NT2/D1 (cell line): ENCODE measurements around the gene SRGAP3.

ENCODE experiments used
- SUZ12 ChIP-seq: IDR thresholded peaks from 2 replicates; pipeline ENCODE4 v1.6.1; 2011; ENCODE audit not compliant: insufficient read length, insufficient read depth; ENCODE audit errors: extremely low read depth
- YY1 ChIP-seq: IDR thresholded peaks from 2 replicates; pipeline ENCODE4 v1.6.1; 2011; ENCODE audit not compliant: insufficient read length, insufficient read depth
- ZNF274 ChIP-seq: IDR thresholded peaks from 2 replicates; pipeline ENCODE4 v1.6.1; 2011; ENCODE audit warnings: mild to moderate bottlenecking, low read depth, low read length

DNA sequence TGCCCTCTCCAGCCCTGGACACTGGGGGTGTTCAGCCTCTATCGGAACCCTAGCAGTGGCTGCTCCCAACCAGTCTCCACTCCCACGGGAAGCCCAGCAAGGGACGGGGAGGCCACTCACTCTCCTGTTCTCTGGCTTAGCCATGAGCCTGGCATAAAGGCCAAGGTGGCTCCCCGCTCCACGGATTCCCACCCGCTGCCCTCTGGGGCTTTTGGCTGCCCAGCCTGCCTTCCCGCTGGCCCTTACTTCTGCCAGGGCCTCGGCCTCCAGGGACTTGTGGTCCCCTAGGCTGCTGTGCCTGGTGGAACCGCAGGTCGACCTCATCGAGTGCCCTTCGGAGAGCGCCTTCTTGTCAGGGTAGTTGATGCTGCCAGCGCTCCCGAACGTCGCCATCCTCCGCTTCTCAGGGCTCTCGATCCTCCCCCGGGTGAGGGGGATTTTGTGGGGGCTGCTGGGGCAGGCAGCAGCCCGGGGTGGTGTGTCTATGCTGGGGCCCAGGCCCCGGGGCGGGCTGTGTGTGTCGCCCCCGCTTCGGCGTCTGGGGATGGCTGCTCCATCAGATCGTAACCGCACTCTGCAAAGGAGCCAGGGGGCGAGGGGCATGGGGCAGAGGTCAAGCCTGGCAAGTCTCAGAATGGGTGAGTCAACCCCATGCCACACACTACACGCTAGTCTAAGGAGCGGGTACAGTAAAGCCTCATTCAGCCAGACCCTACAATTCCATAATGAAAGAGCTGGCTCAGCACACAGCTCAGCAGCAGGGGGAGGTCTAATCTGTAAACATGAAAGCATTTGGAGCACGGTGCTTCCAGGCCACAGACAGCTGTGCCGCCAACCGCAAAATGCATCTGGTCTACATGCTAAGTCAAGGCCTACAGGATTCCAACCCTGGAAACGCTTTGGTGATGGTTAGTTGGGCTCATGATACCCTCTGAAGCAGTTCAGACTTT is 258.9 kb downstream of the SRGAP3 start:
- TF ChIP-seq YY1 (no peak), SUZ12 (no peak), ZNF274 (no peak)
